ENCODE measurements around the gene TBC1D10B.
"Not testable (repeated sequence)": the region's sequence is repeated elsewhere in the genome, so short reads cannot be mapped to it uniquely, and the experiment has no call there.

The TBC1D10B gene

DNA sequence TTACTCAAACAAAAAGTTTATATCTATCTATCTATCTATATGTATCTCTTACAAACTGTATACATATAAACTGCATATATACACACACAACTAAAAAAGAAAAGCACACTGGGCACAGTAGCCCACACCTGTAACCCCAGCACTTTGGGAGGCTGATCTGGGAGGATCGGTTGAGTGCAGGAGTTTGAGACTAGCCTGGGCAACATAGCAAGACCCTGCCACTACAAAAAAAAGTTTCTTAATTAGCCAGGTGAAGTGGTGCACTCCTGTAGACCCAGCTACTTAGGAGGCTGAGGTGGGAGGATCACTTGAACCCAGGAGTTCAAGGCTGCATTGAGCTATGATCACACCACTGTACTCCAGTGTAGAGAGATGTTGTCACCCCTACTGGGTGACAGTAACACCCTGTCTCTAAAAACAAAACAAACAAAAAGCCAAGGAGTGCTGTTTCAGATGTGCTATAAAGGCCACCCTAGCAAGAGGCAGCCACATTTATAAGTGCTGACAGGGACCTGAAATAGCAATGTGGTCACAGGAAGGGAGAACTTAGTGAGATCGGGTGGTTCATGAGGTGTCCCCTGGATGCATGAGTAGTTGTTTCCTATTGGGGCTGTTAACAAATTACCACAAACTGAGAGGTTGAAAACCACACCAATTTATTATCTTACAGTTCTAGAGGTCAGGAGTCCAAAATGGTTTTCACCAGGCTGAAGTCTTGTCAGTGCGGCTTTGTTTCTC is 20.0 kb downstream of the TBC1D10B start:
- peak; percentile 41 for DNase-seq (ENCODE audit: low read depth)
- no peak for TF ChIP-seq CTCF (IDR thresholded peaks at IDR 0.05; ENCODE audit: low read depth, low read length, missing control alignments)
- in situ Hi-C loops (cut with HindIII; ENCODE audit: low sequenced_read_pairs) = no loop called here
- H3K4me3 ChIP-seq (ENCODE audit: low read depth, low read length) = no peak overlapping the region

DNA sequence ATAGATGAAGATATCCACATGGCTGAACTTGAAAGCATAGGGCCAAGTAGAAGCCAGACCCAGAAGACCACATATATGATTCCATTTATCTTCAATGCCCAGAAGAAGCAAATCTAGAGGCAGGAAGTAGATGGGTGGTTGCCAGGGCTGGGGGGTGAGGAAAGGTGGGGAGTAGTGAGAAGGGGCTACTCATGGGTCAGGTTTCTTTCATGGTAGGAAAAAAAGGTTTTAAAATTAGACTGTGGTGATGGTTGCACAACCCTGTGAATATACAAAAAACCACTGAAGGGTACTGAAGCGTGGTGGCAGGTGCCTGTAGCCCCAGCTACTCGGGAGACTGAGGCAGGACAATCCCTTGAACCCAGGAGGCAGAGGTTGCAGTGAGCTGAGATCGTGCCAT is 20.6 kb downstream of the TBC1D10B start:
- DNase-seq (ENCODE audit: low read depth) = no peak
- TF ChIP-seq CTCF (IDR thresholded peaks at IDR 0.05; ENCODE audit: low read depth, low read length, missing control alignments) = no peak
- no peak overlapping the region for H3K4me3 ChIP-seq (ENCODE audit: low read depth, low read length)
- in situ Hi-C loops (cut with HindIII; ENCODE audit: low sequenced_read_pairs) = no loop called here

- no peak for DNase-seq (ENCODE audit: low read depth)
- H3K4me3 ChIP-seq (ENCODE audit: low read depth, low read length) = no peak overlapping the region
- TF ChIP-seq CTCF (IDR thresholded peaks at IDR 0.05; ENCODE audit: low read depth, low read length, missing control alignments) = no peak
- in situ Hi-C loops (cut with HindIII; ENCODE audit: low sequenced_read_pairs) = no loop called here
These were observed 21.4 kb downstream of the TBC1D10B start for GRCh38 chr16:30348929-30349328.

- in situ Hi-C loops (cut with HindIII; ENCODE audit: low sequenced_read_pairs) = no loop called here
- H3K4me3 ChIP-seq (ENCODE audit: low read depth, low read length) = no peak overlapping the region
- TF ChIP-seq CTCF (IDR thresholded peaks at IDR 0.05; ENCODE audit: low read depth, low read length, missing control alignments) = no peak
- DNase-seq (ENCODE audit: low read depth) = no peak
These were observed 22.2 kb downstream of the TBC1D10B start for GRCh38 chr16:30348113-30348512.

DNA sequence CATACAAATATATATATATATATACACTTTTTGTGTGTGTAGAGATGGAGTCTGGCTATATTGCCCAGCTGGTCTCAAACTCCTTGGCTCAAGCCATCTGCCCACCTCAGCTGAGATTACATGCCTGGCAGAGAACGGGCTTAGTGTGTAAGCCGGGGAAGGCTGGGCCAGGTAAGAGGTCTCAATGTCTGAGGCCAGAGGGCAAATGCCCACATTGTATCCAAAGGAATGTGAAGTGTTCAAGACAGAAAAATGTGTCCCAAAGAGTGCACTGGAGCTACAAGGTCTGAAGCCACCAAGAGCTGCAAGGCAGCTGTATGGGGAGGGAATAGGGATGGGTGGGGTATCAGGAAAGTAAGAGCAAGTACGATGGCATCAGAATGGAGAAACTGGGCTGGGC is 24.0 kb downstream of the TBC1D10B start:
- no peak for DNase-seq (ENCODE audit: low read depth)
- in situ Hi-C loops (cut with HindIII; ENCODE audit: low sequenced_read_pairs) = no loop called here
- no peak overlapping the region for H3K4me3 ChIP-seq (ENCODE audit: low read depth, low read length)
- no peak for TF ChIP-seq CTCF (IDR thresholded peaks at IDR 0.05; ENCODE audit: low read depth, low read length, missing control alignments)

- in situ Hi-C loops (cut with HindIII; ENCODE audit: low sequenced_read_pairs); DNase-seq (ENCODE audit: low read depth); H3K4me3 ChIP-seq (ENCODE audit: low read depth, low read length): not testable (repeated sequence)
These were observed 26.8 kb downstream of the TBC1D10B start for GRCh38 chr16:30343491-30343820.

- no peak for DNase-seq (ENCODE audit: low read depth)
- H3K4me3 ChIP-seq (ENCODE audit: low read depth, low read length) = no peak overlapping the region
- no peak for TF ChIP-seq CTCF (IDR thresholded peaks at IDR 0.05; ENCODE audit: low read depth, low read length, missing control alignments)
- in situ Hi-C loops (cut with HindIII; ENCODE audit: low sequenced_read_pairs) = no loop called here
These were observed 27.4 kb downstream of the TBC1D10B start for GRCh38 chr16:30342751-30343490.

- DNase-seq (ENCODE audit: low read depth); in situ Hi-C loops (cut with HindIII; ENCODE audit: low sequenced_read_pairs): not testable (repeated sequence)
These were observed 28.3 kb downstream of the TBC1D10B start for GRCh38 chr16:30341971-30342370.

More at GRCh38 chr16:30341971-30342370, 28.3 kb downstream of the TBC1D10B start:
- not testable (repeated sequence) for H3K4me3 ChIP-seq (ENCODE audit: low read depth, low read length)
